ENCODE results near the gene NLRP5. TPM values are rescaled to one million over a fixed set of nuclear protein-coding genes. Genes with fewer than 3 reads are reported as not detected.
A peak's percentile ranks its signal among the peaks of the same experiment; 100 is the strongest.
"Not testable (repeated sequence)": the region's sequence is repeated elsewhere in the genome, so short reads cannot be mapped to it uniquely, and the experiment has no call there.

The NLRP5 gene
- total and polyA plus RNA-seq, 5 donors = not detected

DNA sequence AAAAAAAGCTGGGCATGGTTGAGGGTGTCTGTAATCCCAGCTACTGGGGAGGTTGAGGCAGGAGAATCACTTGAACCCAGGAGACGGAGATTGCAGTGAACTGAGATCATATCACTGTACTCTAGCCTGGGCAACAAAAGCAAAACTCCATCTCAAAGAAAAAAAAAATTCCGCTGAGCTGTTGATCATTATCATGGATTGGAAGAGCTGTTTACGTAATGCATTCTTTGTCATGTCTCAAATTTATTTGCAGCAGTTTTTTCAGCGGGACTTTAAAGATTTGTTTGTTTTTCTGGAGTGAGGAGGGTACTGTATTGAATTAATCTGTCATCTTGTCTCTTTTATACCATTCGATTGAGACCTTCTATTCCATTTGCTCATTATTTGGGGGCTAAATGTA is 4.3 kb downstream of the NLRP5 start:
- intact Hi-C loops (cut with DNase I) = no loop called here
- DNase-seq (no peak), ATAC-seq (no peak)
- H3K9me3 ChIP-seq (ENCODE audit: control insufficient read depth, low read length) = no peaks in the 10 kb centered on the region
- H3K4me1 ChIP-seq (ENCODE audit: control insufficient read depth, insufficient read depth, low read length) = no peaks in the 10 kb centered on the region
- 76% methylated on average over 5 of the region's 5 CpGs for WGBS
- no peak overlapping the region for H3K4me3 ChIP-seq (ENCODE audit: low read length)
- no peak overlapping the region for H3K27ac ChIP-seq (ENCODE audit: low read length)
- H3K27me3 ChIP-seq (ENCODE audit: control insufficient read depth, insufficient read depth) = no peaks in the 10 kb centered on the region

DNA sequence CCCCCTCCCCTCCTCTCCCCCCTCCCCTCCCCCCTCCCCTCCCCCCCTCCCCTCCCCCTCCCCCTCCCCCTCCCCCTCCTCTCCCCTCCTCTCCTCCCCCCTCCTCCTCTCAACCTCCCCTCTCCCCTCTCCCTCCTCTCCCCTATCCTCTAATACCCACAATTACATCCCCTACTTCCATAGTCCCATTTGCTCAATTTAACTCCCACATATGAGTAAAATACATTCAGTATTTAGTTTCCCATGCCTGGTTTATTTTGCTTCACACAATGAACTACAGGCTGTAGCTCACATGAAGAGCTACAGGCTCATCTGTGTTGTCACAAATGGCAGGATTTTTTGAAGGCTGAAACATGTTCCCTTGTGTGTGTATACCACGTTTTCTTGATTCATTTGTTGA is 6.9 kb downstream of the NLRP5 start:
- Histone ChIP-seq H3K27me3 (ENCODE audit: control insufficient read depth, insufficient read depth) (no peaks in the 10 kb centered on the region), H3K4me1 (ENCODE audit: control insufficient read depth, insufficient read depth, low read length) (no peaks in the 10 kb centered on the region), H3K27ac (ENCODE audit: low read length) (no peak overlapping the region), H3K4me3 (ENCODE audit: low read length) (no peak overlapping the region), H3K9me3 (ENCODE audit: control insufficient read depth, low read length) (no peaks in the 10 kb centered on the region)
- no peak for DNase-seq
- intact Hi-C loops (cut with DNase I) = no loop called here
- ATAC-seq = no peak
- 50% methylated on average over 1 of the region's 1 CpG for WGBS

DNA sequence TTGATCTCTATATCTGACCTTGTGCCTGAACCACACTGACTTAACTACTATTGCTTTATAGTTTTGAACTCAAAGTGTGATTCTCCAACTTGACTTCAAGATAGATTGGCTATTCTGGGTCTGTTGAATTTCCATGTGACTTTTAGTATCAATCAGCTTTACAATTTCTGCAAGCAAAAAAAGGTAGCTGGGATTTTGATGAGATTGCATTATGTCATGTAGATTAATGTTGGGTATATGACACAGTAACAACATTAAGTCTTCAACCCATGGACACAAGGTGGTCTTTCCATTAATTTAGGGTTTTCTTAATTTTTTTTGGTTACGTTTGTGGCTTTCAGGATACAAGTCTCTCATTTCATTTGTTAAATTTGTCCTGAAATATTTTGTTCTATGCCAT is 28.2 kb downstream of the NLRP5 start:
- Histone ChIP-seq H3K4me3 (ENCODE audit: low read length) (no peak overlapping the region), H3K9me3 (ENCODE audit: control insufficient read depth, low read length) (no peaks in the 10 kb centered on the region), H3K4me1 (ENCODE audit: control insufficient read depth, insufficient read depth, low read length) (no peaks in the 10 kb centered on the region), H3K27me3 (ENCODE audit: control insufficient read depth, insufficient read depth) (no peaks in the 10 kb centered on the region), H3K27ac (ENCODE audit: low read length) (no peak overlapping the region)
- DNase-seq = no peak
- WGBS = 63% methylated on average over 1 of the region's 1 CpG
- no peak for ATAC-seq
- intact Hi-C loops (cut with DNase I) = no loop called here

DNA sequence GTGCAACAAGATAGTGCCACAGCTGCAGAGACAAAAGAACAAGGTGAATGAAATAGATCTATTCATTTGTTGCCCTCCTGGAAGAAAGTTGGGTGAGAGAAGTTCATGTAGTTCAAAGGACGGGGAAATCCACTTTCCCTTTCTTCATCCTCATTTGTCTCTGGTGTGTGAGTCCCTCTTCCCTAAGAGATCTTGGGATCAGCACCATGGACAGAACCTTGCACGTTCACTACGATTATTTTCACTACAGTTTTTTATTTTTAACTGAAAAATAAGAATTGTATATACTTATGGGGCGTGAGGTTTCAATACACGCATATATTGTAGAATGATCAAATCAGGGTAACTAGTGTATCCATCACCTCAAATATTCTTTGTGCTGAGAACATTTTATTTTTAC is 29.2 kb downstream of the NLRP5 start:
- no peaks in the 10 kb centered on the region for H3K27me3 ChIP-seq (ENCODE audit: control insufficient read depth, insufficient read depth)
- no peaks in the 10 kb centered on the region for H3K9me3 ChIP-seq (ENCODE audit: control insufficient read depth, low read length)
- no peak overlapping the region for H3K4me3 ChIP-seq (ENCODE audit: low read length)
- ATAC-seq = no peak
- no peak overlapping the region for H3K27ac ChIP-seq (ENCODE audit: low read length)
- 23% methylated on average over 5 of the region's 5 CpGs for WGBS
- no peak for DNase-seq
- intact Hi-C loops (cut with DNase I) = no loop called here
- H3K4me1 ChIP-seq (ENCODE audit: control insufficient read depth, insufficient read depth, low read length) = no peaks in the 10 kb centered on the region

DNA sequence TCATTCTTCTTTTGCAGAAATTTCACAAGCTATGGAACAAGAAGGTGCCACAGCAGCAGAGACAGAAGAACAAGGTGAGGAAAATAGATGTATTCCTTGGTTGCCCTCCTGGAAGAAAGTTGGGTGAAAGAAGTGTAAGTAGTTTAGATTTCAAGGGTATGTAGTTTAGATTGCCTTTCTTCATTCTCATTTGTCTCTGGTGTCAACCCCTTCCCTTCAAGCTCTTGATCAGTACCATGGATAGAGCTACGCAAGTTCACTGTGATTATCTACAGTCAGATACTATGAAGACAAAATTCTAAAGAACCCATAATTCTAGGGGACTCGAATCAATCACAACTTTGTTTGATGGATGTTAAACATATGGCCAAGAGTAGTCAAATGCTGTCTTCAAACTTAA is 32.8 kb downstream of the NLRP5 start:
- H3K27me3 ChIP-seq (ENCODE audit: control insufficient read depth, insufficient read depth); H3K4me1 ChIP-seq (ENCODE audit: control insufficient read depth, insufficient read depth, low read length); H3K27ac ChIP-seq (ENCODE audit: low read length); H3K4me3 ChIP-seq (ENCODE audit: low read length); DNase-seq; ATAC-seq; intact Hi-C loops (cut with DNase I); H3K9me3 ChIP-seq (ENCODE audit: control insufficient read depth, low read length): not testable (repeated sequence)
- WGBS = 70% methylated on average over 2 of the region's 2 CpGs

DNA sequence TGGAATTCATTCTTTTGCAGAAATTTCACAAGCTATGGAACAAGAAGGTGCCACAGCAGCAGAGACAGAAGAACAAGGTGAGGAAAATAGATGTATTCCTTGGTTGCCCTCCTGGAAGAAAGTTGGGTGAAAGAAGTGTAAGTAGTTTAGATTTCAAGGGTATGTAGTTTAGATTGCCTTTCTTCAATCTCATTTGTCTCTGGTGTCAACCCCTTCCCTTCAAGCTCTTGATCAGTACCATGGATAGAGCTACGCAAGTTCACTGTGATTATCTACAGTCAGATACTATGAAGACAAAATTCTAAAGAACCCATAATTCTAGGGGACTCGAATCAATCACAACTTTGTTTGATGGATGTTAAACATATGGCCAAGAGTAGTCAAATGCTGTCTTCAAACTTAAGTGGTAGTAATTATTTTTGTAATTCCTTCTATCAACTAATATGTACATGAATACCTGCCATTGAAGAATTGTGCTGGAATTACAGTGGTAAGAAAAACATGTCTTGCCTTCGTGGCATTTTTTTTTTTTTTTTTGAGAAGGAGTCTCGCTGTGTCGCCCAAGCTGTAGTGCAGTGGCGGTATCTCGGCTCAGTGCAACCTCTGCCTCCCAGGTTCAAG is 33.9 kb downstream of the NLRP5 start:
- 67% methylated on average over 6 of the region's 7 CpGs for WGBS
- ATAC-seq = not testable (repeated sequence)

DNA sequence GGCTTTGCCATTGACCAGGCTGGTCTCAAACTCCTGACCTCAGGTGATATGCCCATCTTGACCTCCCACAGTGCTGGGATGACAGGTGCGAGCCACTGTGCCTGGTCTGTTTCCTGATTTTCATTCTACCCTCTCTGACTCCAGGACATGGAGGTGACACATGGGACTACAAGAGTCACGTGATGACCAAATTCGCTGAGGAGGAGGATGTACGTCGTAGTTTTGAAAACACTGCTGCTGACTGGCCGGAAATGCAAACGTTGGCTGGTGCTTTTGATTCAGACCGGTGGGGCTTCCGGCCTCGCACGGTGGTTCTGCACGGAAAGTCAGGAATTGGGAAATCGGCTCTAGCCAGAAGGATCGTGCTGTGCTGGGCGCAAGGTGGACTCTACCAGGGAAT is 40.2 kb downstream of the NLRP5 start:
- intact Hi-C loops (cut with DNase I) = no loop called here
- ATAC-seq (no peak), DNase-seq (no peak)
- Histone ChIP-seq H3K27me3 (ENCODE audit: control insufficient read depth, insufficient read depth) (no peaks in the 10 kb centered on the region), H3K27ac (ENCODE audit: low read length) (no peak overlapping the region), H3K4me3 (ENCODE audit: low read length) (no peak overlapping the region), H3K9me3 (ENCODE audit: control insufficient read depth, low read length) (peaks cover 2% of the 10 kb centered on the region), H3K4me1 (ENCODE audit: control insufficient read depth, insufficient read depth, low read length) (no peaks in the 10 kb centered on the region)
- WGBS = 89% methylated on average over 15 of the region's 15 CpGs

More for the DNA sequence above, 33.9 kb downstream of the NLRP5 start:
- DNase-seq; H3K27me3 ChIP-seq (ENCODE audit: control insufficient read depth, insufficient read depth); intact Hi-C loops (cut with DNase I); H3K9me3 ChIP-seq (ENCODE audit: control insufficient read depth, low read length); H3K4me1 ChIP-seq (ENCODE audit: control insufficient read depth, insufficient read depth, low read length); H3K4me3 ChIP-seq (ENCODE audit: low read length); H3K27ac ChIP-seq (ENCODE audit: low read length): not testable (repeated sequence)

DNA sequence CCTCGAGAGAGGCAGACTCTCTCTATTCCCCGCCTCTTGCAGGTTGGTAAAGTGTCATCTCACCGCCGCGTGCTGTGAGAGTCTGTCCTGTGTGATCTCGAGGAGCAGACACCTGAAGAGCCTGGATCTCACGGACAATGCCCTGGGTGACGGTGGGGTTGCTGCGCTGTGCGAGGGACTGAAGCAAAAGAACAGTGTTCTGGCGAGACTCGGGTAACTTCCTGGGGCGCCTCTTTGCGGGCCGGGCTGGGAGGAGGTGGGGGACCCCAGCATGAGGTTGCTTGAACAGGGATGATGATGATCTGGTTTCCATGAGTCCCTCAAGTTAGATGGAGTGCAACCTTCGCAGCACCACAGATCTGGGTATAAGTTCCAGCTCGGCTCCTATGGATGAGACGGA is 67.0 kb downstream of the NLRP5 start:
- no peak for DNase-seq
- Histone ChIP-seq H3K27ac (ENCODE audit: low read length) (no peak overlapping the region), H3K4me1 (ENCODE audit: control insufficient read depth, insufficient read depth, low read length) (no peaks in the 10 kb centered on the region), H3K27me3 (ENCODE audit: control insufficient read depth, insufficient read depth) (no peaks in the 10 kb centered on the region), H3K4me3 (ENCODE audit: low read length) (no peak overlapping the region), H3K9me3 (ENCODE audit: control insufficient read depth, low read length) (no peaks in the 10 kb centered on the region)
- no peak for ATAC-seq
- intact Hi-C loops (cut with DNase I) = no loop called here
- 84% methylated on average over 18 of the region's 18 CpGs for WGBS

DNA sequence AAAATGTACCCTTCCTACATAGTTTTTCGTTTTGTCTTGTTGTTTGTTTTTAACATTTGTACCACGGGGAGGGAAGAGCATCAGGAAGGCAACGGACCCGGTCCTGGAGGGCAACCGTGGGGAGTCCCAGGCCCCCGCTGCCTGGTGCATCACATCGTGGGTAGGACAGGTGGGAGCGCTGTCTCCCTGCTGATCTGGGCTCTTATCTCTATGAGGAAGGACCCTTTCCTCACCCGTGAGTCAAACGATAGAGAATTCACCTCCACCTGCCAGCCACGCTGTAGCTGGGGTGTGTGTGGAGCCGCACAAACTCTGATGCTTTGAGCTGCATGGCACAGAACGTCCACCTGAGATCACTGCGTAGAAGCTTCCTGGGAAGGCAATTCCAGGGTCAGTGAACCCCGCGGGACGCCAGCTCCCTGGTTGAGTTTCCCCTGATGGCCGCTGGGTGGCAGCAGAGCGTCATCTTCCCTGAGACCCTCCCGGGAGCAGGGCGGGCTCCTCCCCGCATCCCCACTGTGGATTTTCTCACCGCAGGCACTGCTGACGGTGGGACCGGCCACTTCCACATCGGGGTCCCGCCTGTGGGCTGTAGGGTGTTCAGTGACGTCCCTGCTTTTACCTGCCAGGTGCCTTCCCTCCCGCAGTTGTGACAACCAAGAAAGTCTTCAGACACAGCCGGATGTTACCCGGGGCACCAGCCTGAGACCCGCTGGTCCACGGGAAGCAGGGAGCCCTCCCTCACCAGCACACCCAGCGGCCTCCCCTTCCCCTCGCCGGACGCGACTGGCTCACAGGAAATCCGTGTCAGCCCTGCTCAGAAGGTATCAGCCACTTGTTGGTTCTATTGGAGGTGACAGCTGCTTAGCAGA is 79.8 kb downstream of the NLRP5 start:
- ATAC-seq (peak; percentile 71 to 88), DNase-seq (peak; percentile 69 to 84 (median 82))
- H3K4me1 ChIP-seq (ENCODE audit: control insufficient read depth, insufficient read depth, low read length) = no peaks in the 10 kb centered on the region
- H3K4me3 ChIP-seq (ENCODE audit: low read length) = no peak overlapping the region
- WGBS = 4% methylated on average over 39 of the region's 39 CpGs
- no peaks in the 10 kb centered on the region for H3K27me3 ChIP-seq (ENCODE audit: control insufficient read depth, insufficient read depth)
- no peaks in the 10 kb centered on the region for H3K9me3 ChIP-seq (ENCODE audit: control insufficient read depth, low read length)
- H3K27ac ChIP-seq (ENCODE audit: low read length) = no peak overlapping the region
- intact Hi-C loops (cut with DNase I) = loop anchor here in 2 of 4 donors (5.0 kb wide), 2 partner anchors 106 to 186 kb away; no protein-coding TSS in a partner anchor

DNA sequence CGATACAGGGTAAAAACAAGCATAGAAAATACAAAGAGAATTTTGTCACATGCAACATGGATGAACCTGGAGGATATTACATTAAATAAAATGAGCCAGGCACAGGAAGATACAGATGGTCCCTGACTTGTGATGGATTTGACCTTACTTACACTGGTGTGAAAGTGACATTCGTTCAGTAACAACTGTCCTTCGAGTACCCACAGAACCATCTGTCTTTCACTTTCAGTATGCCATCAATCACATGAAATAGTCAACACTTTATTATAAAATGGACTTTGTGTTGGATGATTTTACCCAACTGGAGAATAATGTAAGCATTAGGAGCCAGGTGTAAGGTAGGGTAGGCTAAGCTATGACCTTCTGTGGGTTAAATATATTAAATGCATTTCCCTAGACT is 83.1 kb downstream of the NLRP5 start:
- Histone ChIP-seq H3K9me3 (ENCODE audit: control insufficient read depth, low read length) (no peaks in the 10 kb centered on the region), H3K27ac (ENCODE audit: low read length) (no peak overlapping the region), H3K4me3 (ENCODE audit: low read length) (no peak overlapping the region), H3K4me1 (ENCODE audit: control insufficient read depth, insufficient read depth, low read length) (no peaks in the 10 kb centered on the region), H3K27me3 (ENCODE audit: control insufficient read depth, insufficient read depth) (no peaks in the 10 kb centered on the region)
- DNase-seq (no peak), ATAC-seq (no peak)
- intact Hi-C loops (cut with DNase I) = loop anchor here in 3 of 4 donors (5.0 to 10.0 kb wide), 3 partner anchors 103 to 285 kb away; no protein-coding TSS in a partner anchor
- WGBS = 68% methylated on average over 3 of the region's 3 CpGs

DNA sequence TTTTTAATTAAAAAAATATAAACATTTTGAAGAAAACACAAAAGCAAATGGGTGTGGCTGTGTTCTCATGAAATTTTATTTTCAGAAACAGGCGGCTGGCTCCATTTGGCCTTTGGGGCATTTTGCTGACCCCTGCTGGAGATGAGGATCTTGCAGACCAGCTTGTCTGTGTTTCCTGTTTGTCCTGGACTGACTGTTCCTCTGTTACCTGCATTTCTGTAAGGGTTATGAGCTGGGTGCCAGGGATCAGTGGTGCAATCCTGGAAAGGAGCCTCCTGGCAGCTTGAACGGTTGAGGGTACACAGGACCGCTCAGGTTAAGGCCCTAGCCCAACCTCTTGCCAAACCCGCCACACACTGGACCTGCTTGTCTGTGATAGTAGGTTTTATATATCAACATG is 84.6 kb downstream of the NLRP5 start:
- no peak overlapping the region for H3K27ac ChIP-seq (ENCODE audit: low read length)
- 72% methylated on average over 4 of the region's 4 CpGs for WGBS
- DNase-seq = no peak

More for the DNA sequence above, 84.6 kb downstream of the NLRP5 start:
- no peaks in the 10 kb centered on the region for H3K9me3 ChIP-seq (ENCODE audit: control insufficient read depth, low read length)
- ATAC-seq = no peak
- H3K4me1 ChIP-seq (ENCODE audit: control insufficient read depth, insufficient read depth, low read length) = no peaks in the 10 kb centered on the region
- H3K27me3 ChIP-seq (ENCODE audit: control insufficient read depth, insufficient read depth) = no peaks in the 10 kb centered on the region
- no peak overlapping the region for H3K4me3 ChIP-seq (ENCODE audit: low read length)
- intact Hi-C loops (cut with DNase I) = loop anchor here in 2 of 4 donors (10.0 kb wide), 1 partner anchor 284 kb away; no protein-coding TSS in a partner anchor
